Stimulated activated CD4-positive, alpha-beta T cell treated with anti-CD3 and anti-CD28 coated beads, TNF-alpha, amount 100 ng/mL, for 4 hours (primary cell): ENCODE data around the gene CSTPP1.
"Not testable (repeated sequence)": the region's sequence is repeated elsewhere in the genome, so short reads cannot be mapped to it uniquely, and the experiment has no call there.

ENCODE experiments used
- DNase-seq, 3 experiments: peaks; one replicate each; pipeline ENCODE4 v3.0.0-alpha.2; 2020; ENCODE audit warnings: low read depth in 3 of 3

CSTPP1 gene

GRCh38 chr11:46953093-46953492 is 16.5 kb downstream of the CSTPP1 start:
- no peak for DNase-seq

GRCh38 chr11:46958777-46959176 is 22.2 kb downstream of the CSTPP1 start:
- DNase-seq: no peak

- DNase-seq: no peak
Measured at GRCh38 chr11:46961041-46961440, 24.5 kb downstream of the CSTPP1 start.

DNA sequence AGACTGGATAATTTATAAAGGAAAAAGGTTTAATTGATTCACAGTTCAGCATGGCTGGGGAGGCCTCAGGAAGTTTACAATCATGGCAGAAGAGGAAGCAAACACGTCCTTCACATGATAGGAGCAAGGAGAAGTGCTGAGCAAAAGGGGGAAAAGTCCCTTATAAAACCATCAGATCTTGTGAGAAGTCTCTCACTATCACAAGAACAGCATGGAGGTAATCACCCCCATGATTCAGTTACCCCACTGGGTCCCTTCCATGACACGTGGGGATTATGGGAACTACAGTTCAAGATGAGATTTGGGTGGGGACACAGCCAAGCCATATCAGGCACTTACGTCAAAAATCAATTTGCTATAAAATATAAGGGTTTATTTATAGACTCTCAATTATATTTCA is 25.3 kb downstream of the CSTPP1 start:
- DNase-seq: not testable (repeated sequence)

GRCh38 chr11:46963844-46964243 is 27.3 kb downstream of the CSTPP1 start:
- no peak for DNase-seq

GRCh38 chr11:46966773-46967172 is 30.2 kb downstream of the CSTPP1 start:
- DNase-seq: no peak

- DNase-seq: no peak
Measured at GRCh38 chr11:46967962-46968361, 31.4 kb downstream of the CSTPP1 start.

GRCh38 chr11:46969379-46969778 is 32.8 kb downstream of the CSTPP1 start:
- DNase-seq: no peak

DNA sequence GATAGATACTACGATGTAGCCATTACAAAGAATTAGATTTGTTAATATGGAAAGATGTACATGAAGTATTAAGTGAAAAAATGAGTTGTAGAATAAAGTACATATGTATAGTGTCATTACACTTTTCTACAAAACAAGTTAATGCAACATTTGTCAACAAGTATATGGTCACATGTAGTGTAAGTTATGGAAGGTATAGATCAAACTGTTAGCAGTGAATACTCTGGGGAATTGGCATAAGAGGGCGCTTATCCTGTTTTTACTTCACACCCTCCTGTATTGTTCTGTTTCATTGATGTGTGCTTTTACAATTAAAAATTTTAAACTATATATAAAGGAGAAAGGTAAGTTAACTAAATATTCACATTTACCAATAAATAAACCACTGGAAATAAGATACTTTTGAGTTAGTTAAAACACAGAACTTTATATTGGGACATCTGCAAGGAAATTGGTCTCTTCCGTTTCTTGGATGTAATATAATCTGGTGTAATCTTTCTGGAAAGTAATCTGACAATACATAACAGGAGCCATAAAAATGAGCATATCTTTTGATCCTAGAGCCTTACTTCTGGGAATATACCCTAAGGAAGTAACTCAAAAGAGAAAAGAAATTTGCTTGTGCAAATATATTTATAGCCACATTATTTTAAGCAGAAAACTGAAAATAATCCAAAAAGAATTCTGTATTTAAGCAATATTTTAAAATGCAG is 34.5 kb downstream of the CSTPP1 start:
- DNase-seq: no peak

GRCh38 chr11:46972343-46972742 is 35.8 kb downstream of the CSTPP1 start:
- DNase-seq: no peak

DNA sequence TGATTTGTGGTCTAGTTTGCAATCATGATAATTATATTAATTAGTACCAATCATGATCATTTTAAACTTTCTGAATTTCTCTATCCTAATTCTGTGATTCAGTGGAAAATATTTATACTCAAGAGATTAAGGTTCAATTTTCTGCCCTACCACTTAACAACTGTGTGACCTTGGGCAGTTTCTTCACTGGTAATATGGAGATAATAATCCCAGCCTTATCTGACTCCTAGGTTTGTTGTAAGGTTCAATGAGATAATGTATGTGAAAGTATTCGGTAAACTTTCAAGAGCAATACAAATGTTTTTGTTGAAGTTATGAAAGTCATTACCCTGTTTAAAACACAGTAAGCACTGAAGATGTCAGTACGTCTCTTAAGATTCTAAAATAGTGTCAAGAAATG is 36.3 kb downstream of the CSTPP1 start:
- no peak for DNase-seq

DNA sequence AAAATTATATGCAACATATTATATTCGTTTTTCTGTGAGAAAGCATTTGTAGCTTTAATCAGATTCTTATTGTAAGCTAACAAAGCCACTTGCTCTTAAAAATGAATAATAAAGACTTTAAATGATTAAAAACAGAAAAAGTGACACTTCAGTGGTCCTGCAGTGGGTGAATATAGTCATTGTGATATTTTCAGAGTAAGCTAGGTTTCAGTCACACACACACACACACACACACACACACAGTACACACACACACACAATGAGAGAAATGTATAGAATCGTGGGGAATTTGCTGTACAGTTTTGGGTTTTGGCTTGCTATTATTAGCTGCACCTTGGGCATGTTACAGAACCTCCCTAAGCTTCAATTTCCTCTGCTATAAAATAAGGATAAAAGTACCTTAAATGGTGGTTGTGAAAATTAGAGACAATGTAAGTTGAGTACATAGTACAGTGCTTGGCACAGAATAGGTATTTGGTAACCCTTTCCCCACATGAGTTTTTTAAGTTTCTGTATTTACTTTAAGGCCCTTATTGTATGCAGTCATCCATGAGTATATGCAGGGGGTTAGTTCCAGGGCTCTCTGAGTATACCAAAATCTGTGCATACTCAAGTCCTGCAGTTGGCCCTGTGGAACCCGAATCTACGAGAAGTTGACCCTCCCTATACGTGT is 39.8 kb downstream of the CSTPP1 start:
- DNase-seq: no peak

DNA sequence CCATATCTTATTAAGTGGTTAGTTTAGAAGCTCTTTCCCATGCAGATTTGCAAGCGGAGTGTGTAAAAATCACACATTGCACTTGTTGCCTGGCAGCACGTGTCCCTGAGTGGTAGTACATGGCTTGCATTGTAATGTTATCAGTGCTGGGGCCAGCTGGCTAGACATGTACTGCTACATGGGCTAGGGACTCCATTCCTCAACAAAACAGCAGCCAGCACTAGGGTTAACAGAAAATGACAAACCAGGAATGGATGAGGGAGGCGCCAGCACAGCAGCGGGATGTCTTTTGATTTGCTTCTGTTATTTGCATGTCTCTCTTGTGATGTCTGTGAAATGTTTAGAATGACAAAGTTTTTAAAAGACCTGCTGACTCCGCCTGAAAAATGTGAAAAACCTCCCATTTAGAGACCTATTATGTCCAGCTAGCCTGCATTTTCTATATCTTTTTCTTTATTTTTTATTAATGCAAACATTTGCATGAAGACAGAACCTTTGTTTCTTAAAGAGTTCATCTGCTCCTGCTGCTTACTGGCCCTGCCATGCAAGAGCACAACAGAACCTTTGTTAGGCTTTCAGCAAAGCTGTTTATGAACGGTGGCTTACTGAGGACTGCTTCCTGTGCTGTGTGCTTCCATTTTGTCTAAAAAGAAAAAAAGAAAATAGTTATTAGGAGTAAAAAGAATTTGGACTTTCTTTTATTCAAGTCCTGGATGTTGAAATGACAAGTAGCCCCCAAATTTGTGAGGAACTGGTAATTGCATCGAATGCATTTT is 40.7 kb downstream of the CSTPP1 start:
- no peak for DNase-seq

- DNase-seq: no peak
Measured at GRCh38 chr11:46978005-46978491, 41.5 kb downstream of the CSTPP1 start.

- DNase-seq: no peak
Measured at GRCh38 chr11:46979358-46979757, 42.8 kb downstream of the CSTPP1 start.

DNA sequence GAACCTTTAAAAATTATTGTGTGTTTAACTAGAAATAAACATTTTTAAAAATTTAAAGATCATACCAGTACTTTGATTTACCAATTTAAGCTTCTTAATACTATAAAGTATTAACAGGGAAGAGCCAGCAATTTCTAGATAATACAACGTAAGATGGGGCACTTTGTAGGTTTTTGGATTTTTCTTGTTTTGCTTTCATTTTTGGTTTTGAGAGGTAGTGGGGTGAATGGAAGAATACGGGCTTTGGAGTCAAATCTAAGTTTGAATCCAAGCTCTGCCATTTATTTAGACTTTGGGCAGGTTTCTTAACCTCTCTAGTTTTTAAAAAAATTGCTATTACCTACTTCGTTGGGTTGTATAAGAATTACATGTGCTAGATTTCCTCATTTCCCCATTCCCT is 44.9 kb downstream of the CSTPP1 start:
- no peak for DNase-seq

DNA sequence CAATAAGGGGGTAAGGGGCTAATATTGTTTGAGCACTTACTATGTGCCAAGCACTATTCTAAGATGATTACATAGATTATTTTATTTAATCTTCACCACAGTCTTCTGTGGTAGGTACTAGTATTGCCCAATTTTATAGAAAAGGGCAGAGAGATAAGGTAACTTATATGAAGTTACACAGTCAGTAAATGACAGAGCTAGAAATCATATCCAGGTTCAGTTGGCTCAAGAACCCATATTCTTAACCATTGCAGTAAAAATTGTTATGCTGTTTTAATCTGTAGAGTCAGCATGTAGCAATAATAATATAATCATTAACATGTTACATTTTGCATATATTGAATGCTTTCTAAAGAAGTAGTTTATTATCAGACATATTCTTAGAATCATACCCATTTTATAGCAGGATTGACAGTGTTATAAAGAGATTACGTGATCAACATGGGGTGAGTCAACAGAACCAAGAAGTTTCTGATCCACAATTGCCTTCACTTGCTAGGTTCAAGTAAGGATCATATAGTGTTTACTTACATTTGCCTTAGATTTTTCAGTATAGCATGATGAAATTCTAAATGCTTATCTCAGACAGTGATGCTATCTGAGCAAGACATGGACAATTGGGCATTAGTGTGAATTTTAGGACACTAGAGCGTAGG is 46.4 kb downstream of the CSTPP1 start:
- DNase-seq: no peak

GRCh38 chr11:46983598-46983997 is 47.0 kb downstream of the CSTPP1 start:
- no peak for DNase-seq

DNA sequence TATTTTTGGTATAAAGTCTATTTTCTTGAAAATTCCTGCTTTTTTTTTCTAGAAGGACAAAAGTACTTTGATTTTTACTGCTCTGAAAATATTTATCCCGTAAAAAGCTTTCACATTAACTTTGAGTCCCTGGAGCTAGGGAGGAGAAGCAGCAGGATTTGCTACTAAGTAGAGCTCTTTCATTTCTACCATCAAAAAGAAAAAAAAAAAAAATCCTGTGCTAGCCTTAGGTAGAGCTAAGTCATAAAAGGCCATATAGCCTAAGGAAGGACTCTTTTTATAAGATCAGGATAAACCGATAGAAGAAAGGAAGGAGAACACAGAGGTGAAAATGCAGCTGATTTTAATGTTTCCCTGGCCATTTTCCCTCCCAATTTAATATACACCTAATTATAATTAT is 48.0 kb downstream of the CSTPP1 start:
- DNase-seq: no peak

DNA sequence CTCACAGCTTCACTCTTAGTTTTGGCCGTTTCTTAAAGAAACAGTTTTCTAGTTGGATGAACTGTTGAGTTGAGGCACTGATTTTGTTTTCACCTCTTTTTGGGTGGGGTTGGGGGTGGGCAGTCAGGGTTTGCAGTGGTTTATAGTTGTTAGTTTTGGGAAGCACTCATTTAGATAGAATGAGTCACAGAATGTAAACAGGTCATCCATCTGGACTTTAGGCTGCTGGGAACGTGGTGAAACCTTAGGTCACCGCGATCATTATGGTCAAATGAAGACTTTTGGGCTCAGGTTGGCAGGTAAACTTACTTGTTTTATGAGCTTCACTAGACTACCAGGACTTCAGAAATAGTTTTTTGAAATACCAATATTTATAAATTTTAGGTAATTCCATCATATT is 48.4 kb downstream of the CSTPP1 start:
- no peak for DNase-seq

DNA sequence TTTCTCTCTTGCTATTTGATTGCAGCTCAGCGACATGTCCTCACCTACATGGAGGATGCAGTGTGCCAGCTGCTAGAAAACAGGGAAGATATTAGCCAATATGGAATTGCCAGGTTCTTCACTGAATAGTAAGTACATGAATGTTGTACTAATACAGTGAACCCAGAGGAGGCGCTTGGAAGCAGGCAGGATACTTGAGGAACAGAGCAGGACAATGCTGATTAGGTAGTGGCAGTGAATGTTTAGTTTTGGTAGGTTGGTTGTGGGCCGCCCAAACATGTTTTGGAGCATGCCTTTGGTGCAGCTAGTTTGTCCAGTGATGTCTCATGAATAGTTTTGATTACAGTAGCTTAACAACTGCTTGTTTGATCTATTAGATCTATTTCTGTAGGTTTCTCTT is 50.6 kb downstream of the CSTPP1 start:
- no peak for DNase-seq

GRCh38 chr11:46989810-46990487 is 53.4 kb downstream of the CSTPP1 start:
- not testable (repeated sequence) for DNase-seq
